IMR-90 (cell line): Measurements from ENCODE around the gene RMND5A.

ENCODE experiments used
- CEBPB ChIP-seq: IDR thresholded peaks from 2 replicates; pipeline ENCODE4 v1.6.1; 2012; ENCODE audit warnings: low read depth, low read length, improper control_type of control experiment
- CTCF ChIP-seq: conservative IDR thresholded peaks from 2 replicates; pipeline ENCODE4 v1.5.1; 2012; ENCODE audit warnings: mild to moderate bottlenecking, low read depth, low read length, improper control_type of control experiment
- POLR2A ChIP-seq: IDR thresholded peaks from 2 replicates; pipeline ENCODE4 v1.6.1; 2012; ENCODE audit warnings: mild to moderate bottlenecking, low read depth, low read length
- RCOR1 ChIP-seq: IDR thresholded peaks from 2 replicates; pipeline ENCODE4 v1.6.1; 2012; ENCODE audit warnings: mild to moderate bottlenecking, low read length, improper control_type of control experiment; ENCODE audit not compliant: insufficient replicate concordance
- RFX5 ChIP-seq: IDR thresholded peaks from 2 replicates; pipeline ENCODE4 v1.8.0; 2012; ENCODE audit warnings: low read depth, mild to moderate bottlenecking, low read length, moderate library complexity
- USF2 ChIP-seq: fragments of 150-350 bp; IDR thresholded peaks from 2 replicates; pipeline ENCODE4 v1.6.1; 2017; ENCODE audit warnings: mild to moderate bottlenecking, antibody characterized with exemption, low read length, low read depth

GRCh38 chr2:86794861-86795260 lies 74.8 kb downstream of the RMND5A start:
- TF ChIP-seq POLR2A (no peak), CTCF (no peak), RCOR1 (no peak), RFX5 (no peak), USF2 (no peak), CEBPB (no peak)
